Peyer's patch (tissue), 4 donors: ENCODE data around the gene SGMS2.

Source experiments
- POLR2A ChIP-seq, 2 donors: fragments of 450-650 bp; IDR thresholded peaks; one replicate each; pipeline ENCODE4 v1.5.1; 2017; ENCODE audit warnings: antibody characterized with exemption in 2 of 2, mild to moderate bottlenecking in 2 of 2, moderate library complexity in 2 of 2
- TF ChIP-seq, protein P1 (sequence below), 6 experiments: fragments of 450-650 bp in 4 of 6; fragments of 200-600 bp in 2 of 6; sonication (generic) in 1 of 6; IDR thresholded peaks; one replicate each; pipeline ENCODE4 v1.5.1; 2017 to 2019; ENCODE audit warnings: antibody characterized with exemption in 6 of 6, mild to moderate bottlenecking in 3 of 6, moderate library complexity in 1 of 6

DNA sequence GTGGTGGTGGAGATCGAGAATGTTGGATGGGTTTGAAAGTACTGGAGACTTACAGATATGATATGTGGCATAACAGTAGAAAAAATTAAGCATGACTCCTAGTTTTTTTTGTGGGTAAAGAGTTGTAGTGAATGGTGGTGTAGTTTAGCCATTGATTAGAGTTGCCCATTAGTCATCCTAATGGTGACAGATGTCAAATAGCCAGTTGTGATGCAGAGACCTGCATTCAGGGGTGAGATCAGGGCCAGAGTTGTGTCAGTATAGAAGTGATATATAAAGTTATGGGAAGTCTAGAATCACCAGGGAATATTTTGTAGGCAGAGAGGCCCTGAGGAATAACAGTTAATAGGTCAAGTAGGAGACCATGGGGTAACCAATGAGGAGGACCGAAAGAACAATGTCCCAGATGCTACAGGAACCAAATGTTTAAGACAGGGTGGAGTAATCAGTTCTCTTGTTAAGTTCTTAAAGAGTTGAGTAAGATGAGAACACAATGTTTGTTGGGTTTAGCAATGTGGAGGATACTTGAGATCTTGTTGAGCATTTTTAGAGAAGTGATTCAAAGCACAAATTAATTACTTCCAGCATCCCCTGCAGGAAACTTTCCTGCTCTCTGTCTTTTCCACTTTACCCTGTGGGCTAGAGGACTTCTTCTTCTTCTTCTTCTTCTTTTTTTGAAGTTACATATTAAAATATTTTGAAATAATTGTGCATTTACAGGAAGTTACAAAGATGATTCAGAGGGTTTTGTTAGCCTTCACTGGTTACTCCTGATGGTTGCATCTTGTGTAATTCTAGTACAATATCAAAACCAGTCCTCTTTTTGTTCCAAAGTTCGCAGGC is 13.3 kb downstream of the SGMS2 start:
- TF ChIP-seq, protein P1, sequence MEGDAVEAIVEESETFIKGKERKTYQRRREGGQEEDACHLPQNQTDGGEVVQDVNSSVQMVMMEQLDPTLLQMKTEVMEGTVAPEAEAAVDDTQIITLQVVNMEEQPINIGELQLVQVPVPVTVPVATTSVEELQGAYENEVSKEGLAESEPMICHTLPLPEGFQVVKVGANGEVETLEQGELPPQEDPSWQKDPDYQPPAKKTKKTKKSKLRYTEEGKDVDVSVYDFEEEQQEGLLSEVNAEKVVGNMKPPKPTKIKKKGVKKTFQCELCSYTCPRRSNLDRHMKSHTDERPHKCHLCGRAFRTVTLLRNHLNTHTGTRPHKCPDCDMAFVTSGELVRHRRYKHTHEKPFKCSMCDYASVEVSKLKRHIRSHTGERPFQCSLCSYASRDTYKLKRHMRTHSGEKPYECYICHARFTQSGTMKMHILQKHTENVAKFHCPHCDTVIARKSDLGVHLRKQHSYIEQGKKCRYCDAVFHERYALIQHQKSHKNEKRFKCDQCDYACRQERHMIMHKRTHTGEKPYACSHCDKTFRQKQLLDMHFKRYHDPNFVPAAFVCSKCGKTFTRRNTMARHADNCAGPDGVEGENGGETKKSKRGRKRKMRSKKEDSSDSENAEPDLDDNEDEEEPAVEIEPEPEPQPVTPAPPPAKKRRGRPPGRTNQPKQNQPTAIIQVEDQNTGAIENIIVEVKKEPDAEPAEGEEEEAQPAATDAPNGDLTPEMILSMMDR (IDR thresholded peaks at IDR 0.05), result no peak
- no peak for TF ChIP-seq POLR2A (IDR thresholded peaks at IDR 0.05)
